DND-41 (cell line): ENCODE results near the gene NEGR1.

ENCODE experiments used
- EZH2 ChIP-seq: IDR thresholded peaks from 3 replicates; pipeline ENCODE4 v1.6.1; 2012; ENCODE audit warnings: borderline replicate concordance, low read depth, mild to moderate bottlenecking, moderate library complexity, low read length, inconsistent platforms; ENCODE audit not compliant: severe bottlenecking
- TF ChIP-seq, protein P1 (sequence below): IDR thresholded peaks from 2 replicates; pipeline ENCODE4 v1.5.1; 2012; ENCODE audit warnings: borderline replicate concordance, low read length, moderate library complexity, mild to moderate bottlenecking; ENCODE audit not compliant: poor library complexity, severe bottlenecking; ENCODE audit errors: extremely low read depth

DNA sequence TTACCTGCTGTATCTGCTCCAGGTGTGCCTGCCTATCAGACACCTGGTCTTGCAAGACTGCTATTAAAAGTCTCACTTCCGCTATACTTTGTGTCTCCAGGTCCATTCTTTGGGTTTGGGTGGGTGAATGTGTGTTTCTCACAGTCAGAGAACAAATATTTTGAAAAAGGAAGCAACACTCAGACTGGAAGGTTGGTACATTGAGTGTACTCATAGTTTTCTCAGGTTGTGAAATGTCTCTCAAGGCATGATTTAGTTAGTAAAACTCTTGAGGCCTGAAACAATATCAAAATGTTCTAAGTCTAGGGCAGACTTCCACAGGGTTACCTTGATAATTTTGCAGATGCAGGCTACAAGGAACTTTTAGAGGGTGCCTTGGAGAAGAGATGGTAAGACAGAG lies 771.6 kb downstream of the NEGR1 start:
- TF ChIP-seq, protein P1, sequence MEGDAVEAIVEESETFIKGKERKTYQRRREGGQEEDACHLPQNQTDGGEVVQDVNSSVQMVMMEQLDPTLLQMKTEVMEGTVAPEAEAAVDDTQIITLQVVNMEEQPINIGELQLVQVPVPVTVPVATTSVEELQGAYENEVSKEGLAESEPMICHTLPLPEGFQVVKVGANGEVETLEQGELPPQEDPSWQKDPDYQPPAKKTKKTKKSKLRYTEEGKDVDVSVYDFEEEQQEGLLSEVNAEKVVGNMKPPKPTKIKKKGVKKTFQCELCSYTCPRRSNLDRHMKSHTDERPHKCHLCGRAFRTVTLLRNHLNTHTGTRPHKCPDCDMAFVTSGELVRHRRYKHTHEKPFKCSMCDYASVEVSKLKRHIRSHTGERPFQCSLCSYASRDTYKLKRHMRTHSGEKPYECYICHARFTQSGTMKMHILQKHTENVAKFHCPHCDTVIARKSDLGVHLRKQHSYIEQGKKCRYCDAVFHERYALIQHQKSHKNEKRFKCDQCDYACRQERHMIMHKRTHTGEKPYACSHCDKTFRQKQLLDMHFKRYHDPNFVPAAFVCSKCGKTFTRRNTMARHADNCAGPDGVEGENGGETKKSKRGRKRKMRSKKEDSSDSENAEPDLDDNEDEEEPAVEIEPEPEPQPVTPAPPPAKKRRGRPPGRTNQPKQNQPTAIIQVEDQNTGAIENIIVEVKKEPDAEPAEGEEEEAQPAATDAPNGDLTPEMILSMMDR = no peak
- no peak for TF ChIP-seq EZH2
